PC-3 (cell line): ENCODE measurements around the gene BEND5. TPM values are rescaled to one million over a fixed set of nuclear protein-coding genes. Genes with fewer than 3 reads are reported as not detected.

Experiments used
- ATAC-seq: fragments of 200-7000 bp; cut with Tn5 transposase; 2 replicates; pipeline ENCODE4 v1.9.1; 2020; ENCODE audit warnings: mild to moderate bottlenecking, moderate library complexity
- BruUV-seq: library from RNA; stranded (reverse); fragments of 400-500 nt; replicated peaks from 2 replicates; lab custom pipeline; 2021; lab: Mats Ljungman, UMichigan
- CTCF ChIA-PET: fragments of 300-600 bp; sonication (Branson Sonifier 250); formaldehyde crosslinking; loops from one replicate; lab custom pipeline; 2022; ENCODE audit warnings: antibody characterized with exemption; lab: Charles Lee
- POLR2A ChIA-PET: fragments of 300-600 bp; sonication (Branson Sonifier 250); formaldehyde crosslinking; loops from one replicate; lab custom pipeline; 2022; ENCODE audit warnings: antibody characterized with exemption; ENCODE audit not compliant: unreplicated experiment; lab: Charles Lee
- DNase-seq: peaks from one replicate; pipeline ENCODE4 v3.0.0-alpha.2; 2015
- H2AFZ ChIP-seq: fragments of 300-600 bp; sonication (generic); 2 replicates; pipeline ENCODE4 v1.6.0; 2016; ENCODE audit warnings: antibody characterized with exemption, low read length
- H3F3A ChIP-seq: fragments of 300-600 bp; sonication (generic); one replicate; pipeline ENCODE4 v1.6.0; 2017; ENCODE audit warnings: antibody characterized with exemption, low read length, control low read depth, mild to moderate bottlenecking; ENCODE audit not compliant: unreplicated experiment
- H3K27ac ChIP-seq: fragments of 300-600 bp; sonication (generic); 2 replicates; pipeline ENCODE4 v1.5.1; 2016; ENCODE audit warnings: mild to moderate bottlenecking, low read length
- H3K27me3 ChIP-seq: fragments of 300-600 bp; sonication (generic); 2 replicates; pipeline ENCODE4 v1.6.1; 2016; ENCODE audit warnings: low read length, mixed read lengths
- H3K36me3 ChIP-seq: fragments of 300-600 bp; sonication (generic); 2 replicates; pipeline ENCODE4 v1.6.1; 2016; ENCODE audit warnings: low read depth, mixed run types, low read length, mixed read lengths
- H3K4me1 ChIP-seq: fragments of 300-600 bp; sonication (generic); 2 replicates; pipeline ENCODE4 v1.5.1; 2016; ENCODE audit warnings: low read length; ENCODE audit not compliant: insufficient read depth
- H3K4me2 ChIP-seq: fragments of 300-600 bp; sonication (generic); 2 replicates; pipeline ENCODE4 v1.6.0; 2016; ENCODE audit warnings: low read length
- H3K4me3 ChIP-seq: fragments of 300-600 bp; sonication (generic); 2 replicates; pipeline ENCODE4 v1.5.1; 2016; ENCODE audit warnings: mild to moderate bottlenecking, low read length, mixed read lengths
- H3K79me2 ChIP-seq: fragments of 300-600 bp; sonication (generic); 2 replicates; pipeline ENCODE4 v1.6.1; 2017; ENCODE audit warnings: low read length, mixed read lengths
- H3K9ac ChIP-seq: fragments of 300-600 bp; sonication (generic); 2 replicates; pipeline ENCODE4 v1.6.0; 2016; ENCODE audit warnings: mild to moderate bottlenecking, low read length
- H3K9me2 ChIP-seq: fragments of 300-600 bp; sonication (generic); replicated peaks from 2 replicates; pipeline ENCODE4 v1.6.1; 2016; ENCODE audit warnings: mixed run types, low read length, mixed read lengths
- H3K9me3 ChIP-seq: fragments of 300-600 bp; sonication (generic); 2 replicates; pipeline ENCODE4 v1.6.1; 2016; ENCODE audit warnings: low read length, mixed read lengths
- H4K20me1 ChIP-seq: fragments of 300-600 bp; sonication (generic); 2 replicates; pipeline ENCODE4 v1.6.1; 2016; ENCODE audit warnings: low read length, mixed read lengths
- CTCF ChIP-seq: fragments of 300-600 bp; sonication (generic); conservative IDR thresholded peaks from 2 replicates; pipeline ENCODE4 v1.5.1; 2017; ENCODE audit warnings: antibody characterized with exemption, low read depth, mild to moderate bottlenecking, low read length
- EZH2 ChIP-seq: fragments of 300-600 bp; sonication (generic); IDR thresholded peaks from one replicate; pipeline ENCODE4 v1.6.1; 2017; ENCODE audit warnings: antibody characterized with exemption, mild to moderate bottlenecking, low read length; ENCODE audit not compliant: unreplicated experiment
- EZH2phosphoT487 ChIP-seq: fragments of 300-600 bp; sonication (generic); IDR thresholded peaks from 2 replicates; pipeline ENCODE4 v1.6.1; 2018; ENCODE audit warnings: mild to moderate bottlenecking, antibody characterized with exemption, low read length, borderline replicate concordance
- intact Hi-C: fragments of 100-400 bp; cut with micrococcal nuclease; formaldehyde crosslinking; loops from 2 replicates; pipeline ENCODE4 v1.9.0; 2023
- total RNA-seq: library from RNA; depleted of rRNA; stranded (reverse); fragments of >200 nt; gene quantifications from 2 replicates; pipeline ENCODE4 v1.2.3, GENCODE V29; 2014

The BEND5 gene
- total RNA-seq, 1 experiment from 2014 or later: 3.1 TPM

GRCh38 chr1:48757363-48757762 is 19.3 kb downstream of the BEND5 start:
- Histone ChIP-seq H2AFZ (no peak overlapping the region), H3F3A (no peaks in the 10 kb centered on the region), H4K20me1 (no peaks in the 10 kb centered on the region), H3K4me2 (no peak overlapping the region), H3K4me1 (peaks cover 13% of the 10 kb centered on the region), H3K79me2 (no peaks in the 10 kb centered on the region), H3K9me3 (no peaks in the 10 kb centered on the region), H3K27ac (no peak overlapping the region), H3K4me3 (no peak overlapping the region), H3K9ac (no peak overlapping the region), H3K27me3 (no peaks in the 10 kb centered on the region), H3K36me3 (no peaks in the 10 kb centered on the region), H3K9me2 (no peaks in the 10 kb centered on the region)
- CTCF ChIA-PET: no interaction called here
- DNase-seq (no peak), ATAC-seq (no peak)
- POLR2A ChIA-PET: no interaction called here
- intact Hi-C loops: no loop called here
- no TSS peak for BruUV-seq
- TF ChIP-seq EZH2 (no peak), EZH2phosphoT487 (no peak), CTCF (no peak)

GRCh38 chr1:48756683-48757316 is 19.9 kb downstream of the BEND5 start:
- no peaks in the 10 kb centered on the region for H3K9me2 ChIP-seq
- intact Hi-C loops: no loop called here
- H3K27me3 ChIP-seq: no peaks in the 10 kb centered on the region
- BruUV-seq: no TSS peak
- H3K4me3 ChIP-seq: no peak overlapping the region
- no peaks in the 10 kb centered on the region for H3K36me3 ChIP-seq
- H3K79me2 ChIP-seq: no peaks in the 10 kb centered on the region
- TF ChIP-seq CTCF (no peak), EZH2 (no peak), EZH2phosphoT487 (no peak)
- H4K20me1 ChIP-seq: no peaks in the 10 kb centered on the region
- CTCF ChIA-PET: no interaction called here
- H3K9ac ChIP-seq: no peak overlapping the region
- ATAC-seq: no peak
- POLR2A ChIA-PET: no interaction called here
- H3F3A ChIP-seq: no peaks in the 10 kb centered on the region
- no peak overlapping the region for H2AFZ ChIP-seq
- H3K9me3 ChIP-seq: no peaks in the 10 kb centered on the region
- no peak for DNase-seq
- no peak overlapping the region for H3K4me2 ChIP-seq
- no peak overlapping the region for H3K27ac ChIP-seq
- H3K4me1 ChIP-seq: peaks cover 10% of the 10 kb centered on the region

- ChIA-PET CTCF (no interaction called here), POLR2A (no interaction called here)
- Histone ChIP-seq H3F3A (no peaks in the 10 kb centered on the region), H3K27me3 (no peaks in the 10 kb centered on the region), H2AFZ (no peak overlapping the region), H3K36me3 (no peaks in the 10 kb centered on the region), H3K4me2 (no peak overlapping the region), H3K9ac (no peak overlapping the region), H3K4me3 (no peak overlapping the region), H4K20me1 (no peaks in the 10 kb centered on the region), H3K9me3 (no peaks in the 10 kb centered on the region), H3K9me2 (no peaks in the 10 kb centered on the region), H3K4me1 (no peaks in the 10 kb centered on the region), H3K79me2 (no peaks in the 10 kb centered on the region), H3K27ac (no peak overlapping the region)
- BruUV-seq: no TSS peak
- DNase-seq (no peak), ATAC-seq (no peak)
- no peak for TF ChIP-seq EZH2phosphoT487
- TF ChIP-seq EZH2: no peak
- no peak for TF ChIP-seq CTCF
- intact Hi-C loops: no loop called here
These were observed 23.4 kb downstream of the BEND5 start for GRCh38 chr1:48753293-48753692.
